ENCODE data around the gene BICD2. TPM values are rescaled to one million over a fixed set of nuclear protein-coding genes. Genes with fewer than 3 reads are reported as not detected.

BICD2 gene
- total and polyA plus RNA-seq, 2 of the 8 experiments (the other 6 are each of a cell fraction or from before 2014, with no cell fraction given): 6.6 to 22.8 TPM

DNA sequence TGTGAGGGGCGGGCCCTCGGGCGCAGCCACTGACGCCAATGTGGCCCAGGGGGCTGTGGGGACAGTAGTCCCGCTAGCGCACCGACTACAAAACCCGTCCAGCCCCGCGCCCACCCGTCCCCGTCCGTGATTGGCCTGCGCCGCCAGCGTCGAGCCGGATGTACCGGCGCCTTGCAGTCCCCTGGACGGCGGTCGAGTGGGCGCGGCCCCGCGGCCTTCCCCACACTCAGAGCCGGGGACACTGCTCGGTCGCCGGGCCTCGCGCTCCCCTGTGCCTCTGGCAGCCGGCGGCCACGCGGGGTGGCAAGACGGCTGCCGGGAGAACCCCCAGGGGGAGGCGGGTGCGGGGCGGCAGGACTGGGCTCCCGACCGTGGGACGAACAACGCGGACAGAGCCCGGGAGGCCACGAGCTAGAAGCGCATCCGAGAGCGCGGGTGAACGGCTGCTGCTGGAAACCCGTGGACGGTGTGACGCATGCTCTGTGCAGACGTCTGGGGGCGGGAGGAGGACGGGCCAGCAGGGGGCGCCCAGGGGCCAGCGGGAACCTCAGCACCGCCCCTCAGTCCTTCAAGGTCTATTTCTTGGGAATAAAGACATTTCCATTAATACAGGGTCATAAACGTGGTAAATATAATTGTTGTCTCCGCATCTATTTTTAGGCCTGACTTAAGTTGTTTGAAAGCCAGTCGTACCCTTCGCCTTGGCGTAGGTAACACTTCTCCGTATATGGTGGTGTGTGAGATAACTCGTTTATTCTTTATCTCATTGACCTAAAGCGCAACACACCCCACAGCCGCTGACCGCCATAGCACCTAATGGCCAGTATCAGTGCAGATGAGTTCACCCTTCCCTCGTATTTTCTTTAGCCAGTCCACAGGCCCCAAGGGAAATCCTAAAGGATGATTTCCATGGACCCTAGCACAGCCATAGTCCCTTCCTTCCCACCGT, 629 bp upstream of the BICD2 start:
- Histone ChIP-seq H3K4ac (replicated peaks; ENCODE audit: insufficient read length, low read depth, low read length) (peak overlapping the region; percentile 92), H3K23ac (ENCODE audit: insufficient read length) (no peak overlapping the region), H3K79me2 (ENCODE audit: control insufficient read depth in 1 of 2, insufficient read depth in 2 of 2, low read length in 2 of 2) (peaks cover 18 to 41% of the 10 kb centered on the region in 2 experiments), H3K9ac (replicated peaks in 1 of 4; ENCODE audit: extremely low read depth in 1 of 4, low read depth in 3 of 4, low read length in 3 of 4) (peak overlapping the region; percentile 57 to 89 (median 86)), H2BK5ac (ENCODE audit: low read depth, low read length) (peak overlapping the region; percentile 93; the same call in 1 of the 2 replicates), H4K20me1 (replicated peaks in 1 of 2; ENCODE audit: control insufficient read depth in 1 of 2, insufficient read depth in 2 of 2, low read length in 2 of 2) (peaks cover 22 to 30% of the 10 kb centered on the region in 2 experiments), H2BK120ac (replicated peaks; ENCODE audit: low read depth, low read length) (no peak overlapping the region), H4K5ac (ENCODE audit: insufficient read length, low read depth, low read length) (peak overlapping the region; percentile 91), H3K27me3 (replicated peaks in 1 of 4; ENCODE audit: control insufficient read depth in 3 of 4, extremely low read depth in 1 of 4, insufficient read depth in 3 of 4, low read length in 3 of 4) (no peaks in the 10 kb centered on the region), H3K79me1 (ENCODE audit: low read depth, low read length) (peaks cover 28% of the 10 kb centered on the region), H3K56ac (replicated peaks; ENCODE audit: insufficient read length, low read depth, low read length) (peak overlapping the region; percentile 62), H2BK20ac (ENCODE audit: low read length) (no peak overlapping the region), H3K4me1 (replicated peaks in 1 of 4; ENCODE audit: control insufficient read depth in 3 of 4, insufficient read depth in 4 of 4, low read length in 3 of 4) (peaks cover 0 to 25% (median 8%) of the 10 kb centered on the region in 4 experiments; a peak in 5 of 7 replicates), H2AFZ (ENCODE audit: low read length) (0 out of 2 replicates have a peak overlapping the region, but pooled peaks have one; percentile 37), H4K91ac (replicated peaks; ENCODE audit: insufficient read length, low read length) (peak overlapping the region; percentile 66), H3K4me2 (ENCODE audit: insufficient read depth in 1 of 2, low read depth in 2 of 2, low read length in 2 of 2) (peak overlapping the region; percentile 71 to 84), H4K8ac (ENCODE audit: extremely low read depth, insufficient read depth, low read length) (peak overlapping the region; percentile 94), H2BK12ac (ENCODE audit: low read depth, low read length) (no peak overlapping the region), H3K4me3 (ENCODE audit: extremely low read depth in 1 of 4, insufficient read depth in 2 of 4, low read depth in 3 of 4, low read length in 4 of 4) (peak overlapping the region; percentile 77 to 98 (median 80)), H3K36me3 (ENCODE audit: control insufficient read depth in 2 of 4, insufficient read depth in 4 of 4, low read length in 3 of 4) (no peaks in the 10 kb centered on the region), H3K23me2 (ENCODE audit: low read depth, low read length) (peaks cover 15% of the 10 kb centered on the region), H3K27ac (ENCODE audit: low read depth, low read length) (peak overlapping the region; percentile 97), H2BK15ac (ENCODE audit: low read length) (0 out of 2 replicates have a peak overlapping the region, but pooled peaks have one; percentile 10), H3K14ac (ENCODE audit: insufficient read length) (no peak overlapping the region), H2AK5ac (ENCODE audit: low read depth, low read length) (no peak overlapping the region), H3K9me3 (ENCODE audit: insufficient read depth in 2 of 2, low read depth in 1 of 2, low read length in 1 of 2) (no peaks in the 10 kb centered on the region), H3K18ac (ENCODE audit: extremely low read depth, low read length) (peak overlapping the region; percentile 52; the same call in 1 of the 2 replicates)
- DNase-seq (ENCODE audit: low read depth in 1 of 2, low spot score in 2 of 2) (peak; percentile 95), FAIRE-seq (no peak)
- ChIA-PET CTCF (ENCODE audit: partially characterized antibody) (interaction anchor here (0.6 to 2.4 kb wide), 5 partner anchors 26 to 79 kb away, joined by 3 to 12 read pairs (median 3); no protein-coding TSS in a partner anchor), POLR2A (ENCODE audit: partially characterized antibody) (no interaction called here)
- 5% methylated on average over 55 of the region's 75 CpGs; no CpG with 5 or more reads in 1 of the 2 experiments for WGBS, 2 experiments (ENCODE audit: extremely low coverage in 1 of 2, insufficient coverage in 1 of 2, insufficient read length in 1 of 2, insufficient replicate concordance in 2 of 2, low coverage in 1 of 2, low lambda C conversion rate in 2 of 2, missing lambda C conversion rate in 1 of 2)
- TF ChIP-seq TCF12 (IDR thresholded peaks at IDR 0.05; ENCODE audit: low read depth, low read length): no peak
- peak; percentile 56 to 63; a peak in 3 of 4 replicates for TF ChIP-seq RAD21 (IDR thresholded peaks at IDR 0.05 in 1 of 2, conservative IDR thresholded peaks at IDR 0.05 in 1 of 2; ENCODE audit: low read depth in 2 of 2, low read length in 2 of 2)
- TF ChIP-seq TAF7 (optimal IDR thresholded peaks at IDR 0.05; ENCODE audit: borderline replicate concordance, low read depth, low read length): peak; percentile 40
- peak; percentile 47 for TF ChIP-seq NRF1 (IDR thresholded peaks at IDR 0.05; ENCODE audit: low read depth, low read length)
- no peak for TF ChIP-seq EGR1 (IDR thresholded peaks at IDR 0.05; ENCODE audit: borderline replicate concordance, low read depth, low read length)
- TF ChIP-seq SP1 (IDR thresholded peaks at IDR 0.05; ENCODE audit: low read depth, low read length): peak; percentile 89
- TF ChIP-seq RBBP5 (IDR thresholded peaks at IDR 0.05; ENCODE audit: borderline replicate concordance, low read depth, low read length): peak; percentile 34; the same call in 1 of the 2 replicates
- peak; percentile 82 for TF ChIP-seq SIX5 (IDR thresholded peaks at IDR 0.05; ENCODE audit: low read depth, low read length)
- TF ChIP-seq, protein P1, sequence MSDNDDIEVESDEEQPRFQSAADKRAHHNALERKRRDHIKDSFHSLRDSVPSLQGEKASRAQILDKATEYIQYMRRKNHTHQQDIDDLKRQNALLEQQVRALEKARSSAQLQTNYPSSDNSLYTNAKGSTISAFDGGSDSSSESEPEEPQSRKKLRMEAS (IDR thresholded peaks at IDR 0.05): peak; percentile 61
- no peak for TF ChIP-seq BRCA1 (IDR thresholded peaks at IDR 0.05; ENCODE audit: low read depth, low read length)
- peak; percentile 96 for TF ChIP-seq CREB1 (IDR thresholded peaks at IDR 0.05)

All from H1 (cell line).